ENCODE results near the gene AP1M1. TPM values are rescaled to one million over a fixed set of nuclear protein-coding genes. Genes with fewer than 3 reads are reported as not detected.

Gene AP1M1
- polyA plus RNA-seq, 3 donors = 103 to 134 (median 133) TPM

- H3K79me2 ChIP-seq (ENCODE audit: insufficient read depth, low read length) = no peaks in the 10 kb centered on the region
- Mint-ChIP-seq H3K4me1 (peaks cover 63% of the 10 kb centered on the region), H3K27ac (peak overlapping the region in 4 of 7 donors; percentile 58 to 98 (median 92)), H3K27me3 (ENCODE audit: low read depth in 3 of 3) (peaks cover 0 to 9% (median 0%) of the 10 kb centered on the region in 3 donors), H3K4me3 (peak overlapping the region in 1 of 2 donors; percentile 39), H3K9me3 (peaks cover 0 to 3% (median 0%) of the 10 kb centered on the region in 7 donors), H3K36me3 (no peaks in the 10 kb centered on the region)
- WGBS (ENCODE audit: insufficient coverage) = 80% methylated on average over 1 of the region's 4 CpGs
- no peak overlapping the region for H3K4me3 ChIP-seq (replicated peaks in 1 of 3; ENCODE audit: low read depth in 2 of 3, low read length in 3 of 3)
- H3K9me3 ChIP-seq (replicated peaks in 1 of 2; ENCODE audit: control insufficient read depth in 1 of 2, insufficient read depth in 1 of 2, low read length in 2 of 2) = no peaks in the 10 kb centered on the region
- no peak for TF ChIP-seq CTCF (IDR thresholded peaks at IDR 0.05)
- no peak overlapping the region for H3K9ac ChIP-seq (ENCODE audit: insufficient read depth, low read length, poor library complexity, severe bottlenecking)
- H2AFZ ChIP-seq (ENCODE audit: insufficient read depth, low read depth, low read length, poor library complexity, severe bottlenecking) = no peak overlapping the region
- H3K4me2 ChIP-seq (replicated peaks; ENCODE audit: extremely low read depth, low read length, poor library complexity, severe bottlenecking) = no peak overlapping the region
- no peak overlapping the region for H3K27ac ChIP-seq (ENCODE audit: low read depth in 1 of 2, low read length in 2 of 2)
- H3K36me3 ChIP-seq (replicated peaks in 1 of 2; ENCODE audit: control insufficient read depth in 1 of 2, insufficient read depth in 2 of 2, low read length in 2 of 2) = no peaks in the 10 kb centered on the region
- DNase-seq = no peak
- H3K4me1 ChIP-seq (ENCODE audit: control insufficient read depth in 1 of 2, insufficient read depth in 2 of 2, low read length in 2 of 2) = peaks cover 51 to 64% of the 10 kb centered on the region in 2 donors
- intact Hi-C loops (cut with micrococcal nuclease) = no loop called here
- H4K20me1 ChIP-seq (ENCODE audit: insufficient read depth, low read length) = no peaks in the 10 kb centered on the region
- no peaks in the 10 kb centered on the region for H3K27me3 ChIP-seq (ENCODE audit: control insufficient read depth in 2 of 2, insufficient read depth in 2 of 2, low read length in 2 of 2)
Measured at GRCh38 chr19:16280306-16280705, 82.6 kb downstream of the AP1M1 start.

GRCh38 chr19:16281743-16282142 lies 84.0 kb downstream of the AP1M1 start:
- no peak overlapping the region for H3K4me3 Mint-ChIP-seq
- peak in 2 of 3 donors; percentile 33 to 40 for DNase-seq
- Histone ChIP-seq H3K36me3 (replicated peaks in 1 of 2; ENCODE audit: control insufficient read depth in 1 of 2, insufficient read depth in 2 of 2, low read length in 2 of 2) (no peaks in the 10 kb centered on the region), H3K27me3 (ENCODE audit: control insufficient read depth in 2 of 2, insufficient read depth in 2 of 2, low read length in 2 of 2) (no peaks in the 10 kb centered on the region), H2AFZ (ENCODE audit: insufficient read depth, low read depth, low read length, poor library complexity, severe bottlenecking) (no peak overlapping the region), H3K4me2 (replicated peaks; ENCODE audit: extremely low read depth, low read length, poor library complexity, severe bottlenecking) (no peak overlapping the region), H3K79me2 (ENCODE audit: insufficient read depth, low read length) (no peaks in the 10 kb centered on the region), H3K9me3 (replicated peaks in 1 of 2; ENCODE audit: control insufficient read depth in 1 of 2, insufficient read depth in 1 of 2, low read length in 2 of 2) (no peaks in the 10 kb centered on the region), H3K4me3 (replicated peaks in 1 of 3; ENCODE audit: low read depth in 2 of 3, low read length in 3 of 3) (no peak overlapping the region), H3K9ac (ENCODE audit: insufficient read depth, low read length, poor library complexity, severe bottlenecking) (no peak overlapping the region), H3K27ac (ENCODE audit: low read depth in 1 of 2, low read length in 2 of 2) (no peak overlapping the region), H3K4me1 (ENCODE audit: control insufficient read depth in 1 of 2, insufficient read depth in 2 of 2, low read length in 2 of 2) (peaks cover 65 to 78% of the 10 kb centered on the region in 2 donors), H4K20me1 (ENCODE audit: insufficient read depth, low read length) (no peaks in the 10 kb centered on the region)
- 93% methylated on average over 2 of the region's 5 CpGs for WGBS (ENCODE audit: insufficient coverage)
- peak overlapping the region in 5 of 7 donors; percentile 32 to 99 (median 97) for H3K27ac Mint-ChIP-seq
- no peaks in the 10 kb centered on the region for H3K36me3 Mint-ChIP-seq
- peaks cover 0 to 3% (median 0%) of the 10 kb centered on the region in 7 donors for H3K9me3 Mint-ChIP-seq
- intact Hi-C loops (cut with micrococcal nuclease) = loop anchor here (2.0 kb wide), 2 partner anchors 41 to 43 kb away; partner anchors contain the start of gene KLF2 (in 1 of the 2)
- peaks cover under 1 to 16% (median under 1%) of the 10 kb centered on the region in 3 donors for H3K27me3 Mint-ChIP-seq (ENCODE audit: low read depth in 3 of 3)
- TF ChIP-seq CTCF (IDR thresholded peaks at IDR 0.05) = no peak
- H3K4me1 Mint-ChIP-seq = peaks cover 76% of the 10 kb centered on the region
